ENCODE data around the gene SERPINE1. TPM values are rescaled to one million over a fixed set of nuclear protein-coding genes. Genes with fewer than 3 reads are reported as not detected.

The SERPINE1 gene
- total and polyA plus RNA-seq, 4 donors, result 12.4 to 436 (median 37.0) TPM

DNA sequence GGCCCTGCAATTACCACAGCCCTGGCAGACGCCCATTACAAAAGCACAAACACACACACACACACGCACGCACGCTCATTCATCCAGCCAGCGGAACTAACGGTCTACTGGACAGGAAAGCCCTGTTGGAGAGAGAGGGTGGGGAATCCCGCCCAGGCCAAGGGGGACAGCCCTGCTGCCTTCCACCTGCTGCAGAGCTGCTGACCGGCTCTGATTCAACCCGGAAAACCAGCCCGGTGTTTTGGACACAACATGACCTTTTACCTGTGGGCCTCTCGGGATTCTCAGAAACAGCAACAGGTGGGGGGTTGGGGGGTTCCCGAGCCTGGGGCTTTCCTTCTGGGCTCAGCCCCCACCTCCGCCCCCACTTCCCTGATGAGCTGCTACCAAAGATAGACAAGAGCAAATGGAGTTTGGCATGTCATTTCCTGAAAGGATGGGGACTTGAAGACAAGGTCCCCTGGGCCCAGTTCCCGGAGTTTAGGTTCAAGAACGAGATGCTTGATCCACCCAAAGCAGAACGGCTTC lies 18.5 kb upstream of the SERPINE1 start:
- ATAC-seq (ENCODE audit: insufficient read depth, low FRiP score) (no peak), DNase-seq (peak in 2 of 3 donors; percentile 25 to 56)
- Histone ChIP-seq H3K4me1 (ENCODE audit: control insufficient read depth in 5 of 5, insufficient read depth in 5 of 5, low read length in 5 of 5) (peaks cover 0 to 9% (median 6%) of the 10 kb centered on the region in 5 donors), H3K27ac (ENCODE audit: low read depth in 1 of 2, low read length in 1 of 2) (peak overlapping the region; percentile 11 to 70), H3K9me3 (ENCODE audit: control insufficient read depth in 4 of 4, insufficient read depth in 3 of 4, low read length in 3 of 4) (no peaks in the 10 kb centered on the region), H3K9ac (ENCODE audit: insufficient read depth in 1 of 2, low read length in 2 of 2) (no peak overlapping the region), H3K4me3 (no peak overlapping the region), H3K36me3 (ENCODE audit: control insufficient read depth in 4 of 4, insufficient read depth in 4 of 4, low read length in 4 of 4) (no peaks in the 10 kb centered on the region), H3K27me3 (ENCODE audit: control insufficient read depth in 3 of 3, insufficient read depth in 3 of 3, low read length in 2 of 3) (no peaks in the 10 kb centered on the region)
- TF ChIP-seq, protein P1, sequence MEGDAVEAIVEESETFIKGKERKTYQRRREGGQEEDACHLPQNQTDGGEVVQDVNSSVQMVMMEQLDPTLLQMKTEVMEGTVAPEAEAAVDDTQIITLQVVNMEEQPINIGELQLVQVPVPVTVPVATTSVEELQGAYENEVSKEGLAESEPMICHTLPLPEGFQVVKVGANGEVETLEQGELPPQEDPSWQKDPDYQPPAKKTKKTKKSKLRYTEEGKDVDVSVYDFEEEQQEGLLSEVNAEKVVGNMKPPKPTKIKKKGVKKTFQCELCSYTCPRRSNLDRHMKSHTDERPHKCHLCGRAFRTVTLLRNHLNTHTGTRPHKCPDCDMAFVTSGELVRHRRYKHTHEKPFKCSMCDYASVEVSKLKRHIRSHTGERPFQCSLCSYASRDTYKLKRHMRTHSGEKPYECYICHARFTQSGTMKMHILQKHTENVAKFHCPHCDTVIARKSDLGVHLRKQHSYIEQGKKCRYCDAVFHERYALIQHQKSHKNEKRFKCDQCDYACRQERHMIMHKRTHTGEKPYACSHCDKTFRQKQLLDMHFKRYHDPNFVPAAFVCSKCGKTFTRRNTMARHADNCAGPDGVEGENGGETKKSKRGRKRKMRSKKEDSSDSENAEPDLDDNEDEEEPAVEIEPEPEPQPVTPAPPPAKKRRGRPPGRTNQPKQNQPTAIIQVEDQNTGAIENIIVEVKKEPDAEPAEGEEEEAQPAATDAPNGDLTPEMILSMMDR (IDR thresholded peaks at IDR 0.05; ENCODE audit: control extremely low read depth, extremely low read depth), result no peak
- 27 to 34% methylated on average over 16 of the region's 16 CpGs for WGBS, 2 donors

DNA sequence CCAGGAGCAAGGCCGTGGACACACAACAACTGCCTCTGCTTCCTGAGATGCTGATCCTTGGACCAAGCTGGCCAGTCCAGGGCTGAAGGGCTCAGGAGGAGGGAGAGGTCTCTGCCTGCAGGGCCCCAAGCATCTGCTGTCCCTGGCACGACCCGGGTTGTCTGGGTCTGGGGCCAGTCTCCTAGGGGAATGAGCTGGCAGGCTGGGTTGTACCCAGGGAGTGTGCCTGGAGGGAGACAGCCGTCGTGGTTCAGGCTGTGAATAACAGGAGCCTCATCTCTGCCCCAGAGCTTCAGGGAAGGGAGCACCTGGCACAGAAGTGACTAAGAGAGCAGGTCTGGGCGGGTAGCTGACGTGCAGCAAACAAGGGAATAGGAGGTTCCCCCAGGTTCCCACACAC lies 17.9 kb upstream of the SERPINE1 start:
- Histone ChIP-seq H3K9ac (ENCODE audit: insufficient read depth in 1 of 2, low read length in 2 of 2) (no peak overlapping the region), H3K9me3 (ENCODE audit: control insufficient read depth in 4 of 4, insufficient read depth in 3 of 4, low read length in 3 of 4) (no peaks in the 10 kb centered on the region), H3K4me1 (ENCODE audit: control insufficient read depth in 5 of 5, insufficient read depth in 5 of 5, low read length in 5 of 5) (peaks cover 0 to 9% (median 6%) of the 10 kb centered on the region in 5 donors), H3K27me3 (ENCODE audit: control insufficient read depth in 3 of 3, insufficient read depth in 3 of 3, low read length in 2 of 3) (no peaks in the 10 kb centered on the region), H3K36me3 (ENCODE audit: control insufficient read depth in 4 of 4, insufficient read depth in 4 of 4, low read length in 4 of 4) (no peaks in the 10 kb centered on the region), H3K27ac (ENCODE audit: low read depth in 1 of 2, low read length in 1 of 2) (peak overlapping the region; percentile 11 to 70), H3K4me3 (no peak overlapping the region)
- DNase-seq (no peak), ATAC-seq (ENCODE audit: insufficient read depth, low FRiP score) (no peak)
- WGBS, 2 donors, result 67 to 85% methylated on average over 7 of the region's 7 CpGs
- TF ChIP-seq, protein P1 (IDR thresholded peaks at IDR 0.05; ENCODE audit: control extremely low read depth, extremely low read depth), result no peak

DNA sequence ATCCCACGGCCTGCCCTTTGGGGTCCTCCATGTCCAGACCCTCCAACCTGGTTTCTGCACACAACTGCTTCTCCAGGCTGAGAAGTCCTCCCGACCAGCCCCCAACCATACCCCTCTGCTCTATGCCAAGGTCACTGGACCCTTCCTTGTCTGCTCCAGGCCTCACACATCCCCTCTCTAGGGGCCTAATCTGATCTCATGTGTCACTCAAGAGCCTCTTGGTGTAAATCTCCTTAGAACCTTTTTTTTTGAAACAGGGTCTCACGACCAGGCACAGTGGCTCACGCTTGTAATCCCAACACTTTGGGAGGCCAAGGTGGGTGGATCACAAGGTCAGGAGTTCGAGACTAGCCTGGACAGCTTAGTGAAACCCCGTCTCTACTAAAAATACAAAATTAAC lies 17.5 kb upstream of the SERPINE1 start:
- H3K27me3 ChIP-seq (ENCODE audit: control insufficient read depth in 3 of 3, insufficient read depth in 3 of 3, low read length in 2 of 3), result no peaks in the 10 kb centered on the region
- ATAC-seq (ENCODE audit: insufficient read depth, low FRiP score), result no peak
- no peaks in the 10 kb centered on the region for H3K36me3 ChIP-seq (ENCODE audit: control insufficient read depth in 4 of 4, insufficient read depth in 4 of 4, low read length in 4 of 4)
- DNase-seq, result no peak
- no peak overlapping the region for H3K4me3 ChIP-seq
- WGBS, 2 donors, result 77 to 86% methylated on average over 6 of the region's 6 CpGs
- TF ChIP-seq, protein P1 (IDR thresholded peaks at IDR 0.05; ENCODE audit: control extremely low read depth, extremely low read depth), result no peak
- H3K27ac ChIP-seq (ENCODE audit: low read depth in 1 of 2, low read length in 1 of 2), result peak overlapping the region in 1 of 2 donors; percentile 70
- no peak overlapping the region for H3K9ac ChIP-seq (ENCODE audit: insufficient read depth in 1 of 2, low read length in 2 of 2)
- H3K9me3 ChIP-seq (ENCODE audit: control insufficient read depth in 4 of 4, insufficient read depth in 3 of 4, low read length in 3 of 4), result no peaks in the 10 kb centered on the region
- H3K4me1 ChIP-seq (ENCODE audit: control insufficient read depth in 5 of 5, insufficient read depth in 5 of 5, low read length in 5 of 5), result peaks cover 0 to 9% (median 6%) of the 10 kb centered on the region in 5 donors

DNA sequence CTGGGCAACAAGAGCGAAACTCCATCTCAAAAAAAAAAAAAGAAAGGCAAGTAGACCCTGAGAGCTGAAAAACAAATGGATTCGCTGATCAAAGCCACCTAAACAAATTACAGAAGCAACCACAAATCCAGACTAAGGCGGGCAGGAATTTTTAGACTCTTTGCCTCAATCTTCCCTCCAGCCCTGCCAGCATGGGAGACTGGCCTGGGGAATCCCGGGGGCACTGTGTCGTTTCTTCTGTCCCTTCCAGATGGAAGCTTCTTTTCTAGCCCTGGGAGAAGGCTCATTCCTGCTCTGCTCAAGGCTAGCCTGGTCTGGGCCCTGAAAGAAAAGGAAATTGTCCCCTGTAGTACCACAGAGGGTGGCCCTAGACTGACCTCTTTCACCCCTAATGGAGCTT lies 15.6 kb upstream of the SERPINE1 start:
- 90 to 92% methylated on average over 4 to 5 of the region's 5 CpGs for WGBS, 2 donors
- TF ChIP-seq, protein P1 (IDR thresholded peaks at IDR 0.05; ENCODE audit: control extremely low read depth, extremely low read depth), result no peak
- Histone ChIP-seq H3K9ac (ENCODE audit: insufficient read depth in 1 of 2, low read length in 2 of 2) (no peak overlapping the region), H3K9me3 (ENCODE audit: control insufficient read depth in 4 of 4, insufficient read depth in 3 of 4, low read length in 3 of 4) (no peaks in the 10 kb centered on the region), H3K4me3 (no peak overlapping the region), H3K27ac (ENCODE audit: low read depth in 1 of 2, low read length in 1 of 2) (peak overlapping the region; percentile 72 to 74), H3K27me3 (ENCODE audit: control insufficient read depth in 3 of 3, insufficient read depth in 3 of 3, low read length in 2 of 3) (no peaks in the 10 kb centered on the region), H3K4me1 (ENCODE audit: control insufficient read depth in 5 of 5, insufficient read depth in 5 of 5, low read length in 5 of 5) (peaks cover 0 to 7% (median 6%) of the 10 kb centered on the region in 5 donors), H3K36me3 (ENCODE audit: control insufficient read depth in 4 of 4, insufficient read depth in 4 of 4, low read length in 4 of 4) (no peaks in the 10 kb centered on the region)
- no peak for ATAC-seq (ENCODE audit: insufficient read depth, low FRiP score)
- no peak for DNase-seq

Data from lung (tissue), 12 donors.